HUES48 (cell line): ENCODE results near the gene FBLN2.

Experiments
- H3K27ac ChIP-seq: one replicate; pipeline ENCODE4 v1.7.0; 2013; ENCODE audit warnings: low read depth, low read length, inconsistent platforms
- H3K27me3 ChIP-seq: 2 replicates; pipeline ENCODE4 v1.6.1; 2013; ENCODE audit warnings: mild to moderate bottlenecking, low read length; ENCODE audit not compliant: control insufficient read depth, insufficient read depth
- H3K36me3 ChIP-seq: 2 replicates; pipeline ENCODE4 v1.6.1; 2013; ENCODE audit warnings: low read length; ENCODE audit not compliant: control insufficient read depth, insufficient read depth
- H3K4me1 ChIP-seq: 2 replicates; pipeline ENCODE4 v1.6.1; 2013; ENCODE audit warnings: mild to moderate bottlenecking, low read length; ENCODE audit not compliant: control insufficient read depth, insufficient read depth
- H3K4me3 ChIP-seq: 2 replicates; pipeline ENCODE4 v1.5.1; 2013; ENCODE audit warnings: mild to moderate bottlenecking, low read depth, low read length
- H3K9ac ChIP-seq: 2 replicates; pipeline ENCODE4 v1.6.1; 2013; ENCODE audit warnings: mild to moderate bottlenecking, low read depth, low read length, moderate library complexity
- H3K9me3 ChIP-seq: 2 replicates; pipeline ENCODE4 v1.6.1; 2013; ENCODE audit warnings: low read length; ENCODE audit not compliant: control insufficient read depth, insufficient read depth

FBLN2 gene

GRCh38 chr3:13647298-13648059, 98.6 kb downstream of the FBLN2 start:
- Histone ChIP-seq H3K4me1 (peaks cover 4% of the 10 kb centered on the region; the same call in 1 of the 2 replicates), H3K36me3 (no peaks in the 10 kb centered on the region), H3K27me3 (no peaks in the 10 kb centered on the region; the same call in 1 of the 2 replicates), H3K4me3 (no peak overlapping the region), H3K9me3 (no peaks in the 10 kb centered on the region), H3K27ac (no peak overlapping the region), H3K9ac (no peak overlapping the region)

GRCh38 chr3:13648060-13649001, 99.4 kb downstream of the FBLN2 start:
- H3K36me3 ChIP-seq, result no peaks in the 10 kb centered on the region
- H3K9me3 ChIP-seq, result no peaks in the 10 kb centered on the region
- no peaks in the 10 kb centered on the region; the same call in 1 of the 2 replicates for H3K27me3 ChIP-seq
- peak overlapping the region; percentile 24 for H3K27ac ChIP-seq
- no peak overlapping the region for H3K4me3 ChIP-seq
- H3K9ac ChIP-seq, result peak overlapping the region; percentile 82
- peaks cover 4% of the 10 kb centered on the region; the same call in 1 of the 2 replicates for H3K4me1 ChIP-seq

GRCh38 chr3:13650210-13651056, 101.5 kb downstream of the FBLN2 start:
- H3K27me3 ChIP-seq, result peaks cover 19% of the 10 kb centered on the region
- H3K36me3 ChIP-seq, result no peaks in the 10 kb centered on the region
- H3K27ac ChIP-seq, result no peak overlapping the region
- no peaks in the 10 kb centered on the region for H3K9me3 ChIP-seq
- no peak overlapping the region for H3K4me3 ChIP-seq
- H3K4me1 ChIP-seq, result peaks cover 7% of the 10 kb centered on the region; the same call in 1 of the 2 replicates
- no peak overlapping the region for H3K9ac ChIP-seq

GRCh38 chr3:13651057-13651400, 102.1 kb downstream of the FBLN2 start:
- H3K27ac ChIP-seq, result no peak overlapping the region
- peaks cover 7% of the 10 kb centered on the region; the same call in 1 of the 2 replicates for H3K4me1 ChIP-seq
- H3K4me3 ChIP-seq, result no peak overlapping the region
- peaks cover 25% of the 10 kb centered on the region for H3K27me3 ChIP-seq
- no peak overlapping the region for H3K9ac ChIP-seq
- H3K36me3 ChIP-seq, result no peaks in the 10 kb centered on the region
- H3K9me3 ChIP-seq, result no peaks in the 10 kb centered on the region

GRCh38 chr3:13651775-13652428, 103.0 kb downstream of the FBLN2 start:
- Histone ChIP-seq H3K4me1 (peaks cover 7% of the 10 kb centered on the region; the same call in 1 of the 2 replicates), H3K4me3 (no peak overlapping the region), H3K27me3 (peaks cover 33% of the 10 kb centered on the region), H3K9me3 (no peaks in the 10 kb centered on the region), H3K27ac (no peak overlapping the region), H3K36me3 (no peaks in the 10 kb centered on the region), H3K9ac (no peak overlapping the region)

GRCh38 chr3:13652728-13653127, 103.8 kb downstream of the FBLN2 start:
- Histone ChIP-seq H3K27ac (no peak overlapping the region), H3K27me3 (peaks cover 41% of the 10 kb centered on the region), H3K9me3 (no peaks in the 10 kb centered on the region), H3K9ac (no peak overlapping the region), H3K4me1 (peaks cover 7% of the 10 kb centered on the region; the same call in 1 of the 2 replicates), H3K4me3 (no peak overlapping the region), H3K36me3 (no peaks in the 10 kb centered on the region)

GRCh38 chr3:13653631-13654279, 104.8 kb downstream of the FBLN2 start:
- no peak overlapping the region for H3K4me3 ChIP-seq
- no peaks in the 10 kb centered on the region for H3K36me3 ChIP-seq
- peaks cover 46% of the 10 kb centered on the region for H3K27me3 ChIP-seq
- no peaks in the 10 kb centered on the region for H3K9me3 ChIP-seq
- no peak overlapping the region for H3K9ac ChIP-seq
- H3K4me1 ChIP-seq, result peaks cover 5% of the 10 kb centered on the region; the same call in 1 of the 2 replicates
- no peak overlapping the region for H3K27ac ChIP-seq

GRCh38 chr3:13654330-13655060, 105.6 kb downstream of the FBLN2 start:
- H3K4me3 ChIP-seq, result peak overlapping the region; percentile 44; the same call in 1 of the 2 replicates
- H3K27me3 ChIP-seq, result peaks cover 46% of the 10 kb centered on the region
- no peaks in the 10 kb centered on the region for H3K36me3 ChIP-seq
- no peak overlapping the region for H3K9ac ChIP-seq
- no peak overlapping the region for H3K27ac ChIP-seq
- no peaks in the 10 kb centered on the region for H3K9me3 ChIP-seq
- H3K4me1 ChIP-seq, result peaks cover 3% of the 10 kb centered on the region; the same call in 1 of the 2 replicates

GRCh38 chr3:13655061-13655913, 106.4 kb downstream of the FBLN2 start:
- Histone ChIP-seq H3K9ac (no peak overlapping the region), H3K4me3 (peak overlapping the region; percentile 44; the same call in 1 of the 2 replicates), H3K27me3 (peaks cover 46% of the 10 kb centered on the region)

More at GRCh38 chr3:13655061-13655913, 106.4 kb downstream of the FBLN2 start:
- peaks cover 3% of the 10 kb centered on the region; the same call in 1 of the 2 replicates for H3K4me1 ChIP-seq
- H3K27ac ChIP-seq, result no peak overlapping the region
- H3K36me3 ChIP-seq, result no peaks in the 10 kb centered on the region
- H3K9me3 ChIP-seq, result no peaks in the 10 kb centered on the region
